DOHH2 (cell line): ENCODE results near the gene HSPA4.

Source experiments
- H3F3A ChIP-seq: fragments of 200-600 bp; sonication (generic), shearing (Covaris generic); 2 replicates; pipeline ENCODE4 v1.6.0; 2016; ENCODE audit warnings: antibody characterized with exemption, mild to moderate bottlenecking; ENCODE audit not compliant: control insufficient read depth, insufficient read depth
- H3K27ac ChIP-seq: fragments of 200-600 bp; sonication (generic); 2 replicates; pipeline ENCODE4 v1.5.1; 2014; ENCODE audit warnings: low read depth, mild to moderate bottlenecking, low read length, moderate library complexity
- H3K27me3 ChIP-seq: fragments of 200-600 bp; sonication (generic); 2 replicates; pipeline ENCODE4 v1.6.1; 2014; ENCODE audit warnings: mild to moderate bottlenecking, low read length, mixed read lengths; ENCODE audit not compliant: control insufficient read depth
- H3K36me3 ChIP-seq: fragments of 200-600 bp; sonication (generic); 2 replicates; pipeline ENCODE4 v1.6.1; 2014; ENCODE audit warnings: mild to moderate bottlenecking, low read length, moderate library complexity, mixed read lengths; ENCODE audit not compliant: control insufficient read depth
- H3K4me1 ChIP-seq: fragments of 200-600 bp; sonication (generic); 2 replicates; pipeline ENCODE4 v1.6.1; 2014; ENCODE audit warnings: mild to moderate bottlenecking, low read length, mixed read lengths; ENCODE audit not compliant: control insufficient read depth
- H3K4me2 ChIP-seq: fragments of 200-600 bp; sonication (generic); 2 replicates; pipeline ENCODE4 v1.6.0; 2014; ENCODE audit warnings: mild to moderate bottlenecking, low read length, moderate library complexity
- H3K4me3 ChIP-seq: fragments of 200-600 bp; sonication (generic); 2 replicates; pipeline ENCODE4 v1.5.1; 2014; ENCODE audit warnings: mild to moderate bottlenecking, low read length, mixed read lengths
- H3K79me2 ChIP-seq: fragments of 200-600 bp; sonication (generic); 2 replicates; pipeline ENCODE4 v1.6.1; 2014; ENCODE audit warnings: mild to moderate bottlenecking, low read length, mixed read lengths; ENCODE audit not compliant: control insufficient read depth
- H3K9me2 ChIP-seq: fragments of 200-600 bp; sonication (generic); replicated peaks from 2 replicates; pipeline ENCODE4 v1.6.1; 2014; ENCODE audit warnings: mild to moderate bottlenecking, low read length, mixed read lengths; ENCODE audit not compliant: control insufficient read depth
- H3K9me3 ChIP-seq: fragments of 200-600 bp; sonication (generic); 2 replicates; pipeline ENCODE4 v1.6.1; 2014; ENCODE audit warnings: antibody characterized with exemption, low read length, mixed read lengths; ENCODE audit not compliant: control insufficient read depth, insufficient read depth
- H4K20me1 ChIP-seq: fragments of 200-600 bp; sonication (generic); 2 replicates; pipeline ENCODE4 v1.6.0; 2014; ENCODE audit warnings: low read depth, mild to moderate bottlenecking, antibody characterized with exemption, low read length, moderate library complexity; ENCODE audit not compliant: control insufficient read depth, insufficient read depth
- EZH2phosphoT487 ChIP-seq: fragments of 200-600 bp; sonication (generic); IDR thresholded peaks from 2 replicates; pipeline ENCODE4 v1.6.1; 2017; ENCODE audit warnings: borderline replicate concordance, mild to moderate bottlenecking, antibody characterized with exemption, low read length, moderate library complexity, mixed read lengths
- TF ChIP-seq, protein P1 (sequence below): fragments of 200-600 bp; sonication (generic); IDR thresholded peaks from one replicate; pipeline ENCODE4 v1.5.1; 2014; ENCODE audit warnings: antibody characterized with exemption, mild to moderate bottlenecking, low read depth, low read length; ENCODE audit not compliant: poor library complexity, severe bottlenecking

The HSPA4 gene

DNA sequence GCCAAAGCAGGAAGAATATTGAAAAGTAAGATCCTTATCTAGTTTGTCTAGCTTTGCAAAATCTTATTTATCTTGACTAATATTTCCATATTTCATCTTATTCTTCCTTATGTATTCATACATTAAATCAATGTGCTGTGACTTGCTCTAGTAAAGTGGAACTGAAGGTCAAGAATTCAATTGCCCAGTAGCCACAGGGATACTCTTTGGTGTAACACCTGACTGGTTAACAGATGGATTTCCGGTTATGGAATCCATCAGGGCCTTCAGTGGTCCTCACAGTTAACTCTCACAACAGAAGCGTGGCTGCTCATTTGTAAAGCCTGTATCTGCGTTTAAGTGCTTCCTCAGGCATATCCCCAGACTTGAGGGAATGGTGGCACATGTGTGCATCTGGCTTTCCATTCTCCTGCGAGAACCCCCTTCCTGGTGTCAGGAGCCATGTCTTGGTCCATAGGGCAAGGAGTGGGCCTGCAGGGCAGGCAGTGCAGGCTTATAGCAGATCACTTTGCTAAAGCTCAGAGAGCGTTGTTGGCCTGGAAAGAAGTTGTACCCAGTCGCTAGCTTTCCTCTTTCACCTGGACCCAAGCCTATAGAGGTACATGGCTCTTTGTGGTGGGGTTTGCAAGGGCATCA, 99.2 kb downstream of the HSPA4 start:
- Histone ChIP-seq H3K4me2 (no peak overlapping the region), H3K9me2 (no peaks in the 10 kb centered on the region), H4K20me1 (no peaks in the 10 kb centered on the region), H3K4me1 (no peaks in the 10 kb centered on the region), H3K36me3 (no peaks in the 10 kb centered on the region), H3K79me2 (no peaks in the 10 kb centered on the region), H3K27me3 (no peaks in the 10 kb centered on the region), H3K27ac (no peak overlapping the region), H3F3A (no peaks in the 10 kb centered on the region), H3K4me3 (no peak overlapping the region), H3K9me3 (no peaks in the 10 kb centered on the region)
- TF ChIP-seq, protein P1, sequence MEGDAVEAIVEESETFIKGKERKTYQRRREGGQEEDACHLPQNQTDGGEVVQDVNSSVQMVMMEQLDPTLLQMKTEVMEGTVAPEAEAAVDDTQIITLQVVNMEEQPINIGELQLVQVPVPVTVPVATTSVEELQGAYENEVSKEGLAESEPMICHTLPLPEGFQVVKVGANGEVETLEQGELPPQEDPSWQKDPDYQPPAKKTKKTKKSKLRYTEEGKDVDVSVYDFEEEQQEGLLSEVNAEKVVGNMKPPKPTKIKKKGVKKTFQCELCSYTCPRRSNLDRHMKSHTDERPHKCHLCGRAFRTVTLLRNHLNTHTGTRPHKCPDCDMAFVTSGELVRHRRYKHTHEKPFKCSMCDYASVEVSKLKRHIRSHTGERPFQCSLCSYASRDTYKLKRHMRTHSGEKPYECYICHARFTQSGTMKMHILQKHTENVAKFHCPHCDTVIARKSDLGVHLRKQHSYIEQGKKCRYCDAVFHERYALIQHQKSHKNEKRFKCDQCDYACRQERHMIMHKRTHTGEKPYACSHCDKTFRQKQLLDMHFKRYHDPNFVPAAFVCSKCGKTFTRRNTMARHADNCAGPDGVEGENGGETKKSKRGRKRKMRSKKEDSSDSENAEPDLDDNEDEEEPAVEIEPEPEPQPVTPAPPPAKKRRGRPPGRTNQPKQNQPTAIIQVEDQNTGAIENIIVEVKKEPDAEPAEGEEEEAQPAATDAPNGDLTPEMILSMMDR, result no peak

DNA sequence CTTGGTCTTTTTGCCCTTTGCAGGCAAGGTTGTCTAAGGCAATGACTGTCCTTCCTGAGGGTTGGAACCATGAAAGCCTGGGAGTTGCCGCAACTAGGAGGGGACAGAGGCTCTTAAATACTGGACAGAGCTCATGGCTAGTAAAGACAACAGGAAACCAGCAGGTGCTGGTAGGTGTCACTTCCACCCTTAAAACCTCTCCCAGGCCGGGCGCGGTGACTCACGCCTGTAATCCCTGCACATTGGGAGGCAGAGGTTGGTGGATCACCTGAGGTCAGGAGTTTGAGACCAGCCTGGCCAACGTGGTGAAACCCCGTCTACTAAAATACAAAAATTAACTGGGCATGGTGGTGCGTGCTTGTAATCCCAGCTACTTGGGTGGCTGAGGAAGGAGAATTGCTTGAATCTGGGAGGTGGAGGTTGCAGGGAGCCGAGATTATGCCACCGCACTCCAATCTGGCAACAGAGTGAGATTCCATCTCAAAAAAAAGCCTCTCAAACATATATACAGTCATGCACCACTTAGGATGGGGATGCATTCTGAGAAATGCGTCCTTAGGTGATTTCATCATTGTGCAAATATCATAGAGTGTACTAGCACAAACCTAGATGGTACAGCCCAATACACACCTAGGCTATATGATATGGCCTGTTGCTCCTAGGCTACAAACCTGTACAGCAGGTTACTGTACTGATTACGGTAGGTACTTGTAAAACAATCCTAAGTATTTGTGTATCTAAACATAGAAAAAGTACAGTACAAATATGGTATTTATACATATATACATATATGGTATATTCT, 102.7 kb downstream of the HSPA4 start:
- H3K36me3 ChIP-seq, result no peaks in the 10 kb centered on the region
- no peaks in the 10 kb centered on the region for H3F3A ChIP-seq
- H3K4me2 ChIP-seq, result no peak overlapping the region
- no peaks in the 10 kb centered on the region for H3K4me1 ChIP-seq
- no peak overlapping the region for H3K27ac ChIP-seq
- no peaks in the 10 kb centered on the region for H3K79me2 ChIP-seq
- H3K4me3 ChIP-seq, result no peak overlapping the region
- H3K9me2 ChIP-seq, result no peaks in the 10 kb centered on the region
- no peak for TF ChIP-seq EZH2phosphoT487
- TF ChIP-seq, protein P1, result no peak
- H3K27me3 ChIP-seq, result no peaks in the 10 kb centered on the region
- H4K20me1 ChIP-seq, result no peaks in the 10 kb centered on the region
- no peaks in the 10 kb centered on the region for H3K9me3 ChIP-seq

- Histone ChIP-seq H3K4me3 (no peak overlapping the region), H3K4me2 (no peak overlapping the region), H3K9me3 (no peaks in the 10 kb centered on the region), H3K79me2 (no peaks in the 10 kb centered on the region), H3K4me1 (no peaks in the 10 kb centered on the region), H3K27me3 (no peaks in the 10 kb centered on the region; the same call in 1 of the 2 replicates), H4K20me1 (no peaks in the 10 kb centered on the region), H3F3A (no peaks in the 10 kb centered on the region), H3K27ac (no peak overlapping the region), H3K9me2 (no peaks in the 10 kb centered on the region), H3K36me3 (no peaks in the 10 kb centered on the region)
- TF ChIP-seq EZH2phosphoT487, result no peak
- TF ChIP-seq, protein P1, result no peak
Measured at GRCh38 chr5:133155326-133155969, 103.6 kb downstream of the HSPA4 start.
